Measurements from ENCODE around the gene GRM7. TPM values are rescaled to one million over a fixed set of nuclear protein-coding genes. Genes with fewer than 3 reads are reported as not detected.

The GRM7 gene
- total RNA-seq, 2 experiments from 2014 or later = not detected

- ChIA-PET CTCF (no interaction called here), POLR2A (no interaction called here)
- DNase-seq = no peak
These were observed 511.0 kb downstream of the GRM7 start for GRCh38 chr3:7371693-7372572.

GRCh38 chr3:7377103-7377502, 516.2 kb downstream of the GRM7 start:
- POLR2A ChIA-PET = no interaction called here
- Histone ChIP-seq H3K4me1 (ENCODE audit: insufficient read depth, low read length) (no peaks in the 10 kb centered on the region), H3K4me3 (ENCODE audit: low read length) (no peak overlapping the region), H3K27ac (ENCODE audit: low read depth in 1 of 2, low read length in 2 of 2) (no peak overlapping the region), H3K27me3 (ENCODE audit: control insufficient read depth in 1 of 2, insufficient read depth in 2 of 2, low read length in 2 of 2) (no peaks in the 10 kb centered on the region), H3K36me3 (ENCODE audit: insufficient read depth, low read length) (no peaks in the 10 kb centered on the region), H3K9me3 (ENCODE audit: control insufficient read depth in 1 of 2, insufficient read depth in 1 of 2, low read length in 2 of 2) (no peaks in the 10 kb centered on the region)
- no peak overlapping the region for H3K4me3 Mint-ChIP-seq
- intact Hi-C loops (cut with DNase I, micrococcal nuclease) = no loop called here
- CTCF ChIA-PET = no interaction called here
- no peaks in the 10 kb centered on the region for H3K4me1 Mint-ChIP-seq (ENCODE audit: low read depth)
- no peak for TF ChIP-seq CTCF (IDR thresholded peaks at IDR 0.05)
- no peaks in the 10 kb centered on the region for H3K9me3 Mint-ChIP-seq
- ATAC-seq (ENCODE audit: poor library complexity) (no peak), DNase-seq (no peak)
- H3K27me3 Mint-ChIP-seq = no peaks in the 10 kb centered on the region
- no peak overlapping the region for H3K27ac Mint-ChIP-seq
- H3K36me3 Mint-ChIP-seq (ENCODE audit: low read depth) = no peaks in the 10 kb centered on the region

More at GRCh38 chr3:7371693-7372572, 511.0 kb downstream of the GRM7 start:
- H3K4me1 Mint-ChIP-seq (ENCODE audit: low read depth) = no peaks in the 10 kb centered on the region
- Histone ChIP-seq H3K27ac (ENCODE audit: low read depth in 1 of 2, low read length in 2 of 2) (no peak overlapping the region), H3K4me3 (ENCODE audit: low read length) (no peak overlapping the region), H3K36me3 (ENCODE audit: insufficient read depth, low read length) (no peaks in the 10 kb centered on the region), H3K27me3 (ENCODE audit: control insufficient read depth in 1 of 2, insufficient read depth in 2 of 2, low read length in 2 of 2) (no peaks in the 10 kb centered on the region), H3K4me1 (ENCODE audit: insufficient read depth, low read length) (no peaks in the 10 kb centered on the region), H3K9me3 (ENCODE audit: control insufficient read depth in 1 of 2, insufficient read depth in 1 of 2, low read length in 2 of 2) (no peaks in the 10 kb centered on the region)
- H3K4me3 Mint-ChIP-seq = no peak overlapping the region
- no peak for ATAC-seq (ENCODE audit: poor library complexity)
- TF ChIP-seq CTCF (IDR thresholded peaks at IDR 0.05) = no peak
- no peaks in the 10 kb centered on the region for H3K36me3 Mint-ChIP-seq (ENCODE audit: low read depth)
- H3K27me3 Mint-ChIP-seq = no peaks in the 10 kb centered on the region
- no peaks in the 10 kb centered on the region for H3K9me3 Mint-ChIP-seq
- intact Hi-C loops (cut with DNase I, micrococcal nuclease) = no loop called here
- no peak overlapping the region for H3K27ac Mint-ChIP-seq

- ChIA-PET POLR2A (no interaction called here), CTCF (no interaction called here)
- H3K4me1 ChIP-seq (ENCODE audit: insufficient read depth, low read length) = no peaks in the 10 kb centered on the region
- H3K9me3 ChIP-seq (ENCODE audit: control insufficient read depth in 1 of 2, insufficient read depth in 1 of 2, low read length in 2 of 2) = no peaks in the 10 kb centered on the region
- H3K9me3 Mint-ChIP-seq = no peaks in the 10 kb centered on the region
- no peak overlapping the region for H3K27ac Mint-ChIP-seq
- no peak overlapping the region for H3K4me3 Mint-ChIP-seq
- no peak overlapping the region for H3K27ac ChIP-seq (ENCODE audit: low read depth in 1 of 2, low read length in 2 of 2)
- H3K27me3 Mint-ChIP-seq = no peaks in the 10 kb centered on the region
- no peaks in the 10 kb centered on the region for H3K4me1 Mint-ChIP-seq (ENCODE audit: low read depth)
- TF ChIP-seq CTCF (IDR thresholded peaks at IDR 0.05) = no peak
- ATAC-seq (ENCODE audit: poor library complexity) (no peak), DNase-seq (no peak)
- intact Hi-C loops (cut with DNase I, micrococcal nuclease) = no loop called here
- no peaks in the 10 kb centered on the region for H3K36me3 ChIP-seq (ENCODE audit: insufficient read depth, low read length)
- H3K4me3 ChIP-seq (ENCODE audit: low read length) = no peak overlapping the region
- no peaks in the 10 kb centered on the region for H3K27me3 ChIP-seq (ENCODE audit: control insufficient read depth in 1 of 2, insufficient read depth in 2 of 2, low read length in 2 of 2)
- no peaks in the 10 kb centered on the region for H3K36me3 Mint-ChIP-seq (ENCODE audit: low read depth)
These were observed 520.8 kb downstream of the GRM7 start for GRCh38 chr3:7381741-7382140.
